Measurements from ENCODE around the gene ANKRD33. TPM values are rescaled to one million over a fixed set of nuclear protein-coding genes. Genes with fewer than 3 reads are reported as not detected.

ANKRD33 gene
- total RNA-seq, 4 donors from 2014 or later = 0.70 TPM; not detected in 3

DNA sequence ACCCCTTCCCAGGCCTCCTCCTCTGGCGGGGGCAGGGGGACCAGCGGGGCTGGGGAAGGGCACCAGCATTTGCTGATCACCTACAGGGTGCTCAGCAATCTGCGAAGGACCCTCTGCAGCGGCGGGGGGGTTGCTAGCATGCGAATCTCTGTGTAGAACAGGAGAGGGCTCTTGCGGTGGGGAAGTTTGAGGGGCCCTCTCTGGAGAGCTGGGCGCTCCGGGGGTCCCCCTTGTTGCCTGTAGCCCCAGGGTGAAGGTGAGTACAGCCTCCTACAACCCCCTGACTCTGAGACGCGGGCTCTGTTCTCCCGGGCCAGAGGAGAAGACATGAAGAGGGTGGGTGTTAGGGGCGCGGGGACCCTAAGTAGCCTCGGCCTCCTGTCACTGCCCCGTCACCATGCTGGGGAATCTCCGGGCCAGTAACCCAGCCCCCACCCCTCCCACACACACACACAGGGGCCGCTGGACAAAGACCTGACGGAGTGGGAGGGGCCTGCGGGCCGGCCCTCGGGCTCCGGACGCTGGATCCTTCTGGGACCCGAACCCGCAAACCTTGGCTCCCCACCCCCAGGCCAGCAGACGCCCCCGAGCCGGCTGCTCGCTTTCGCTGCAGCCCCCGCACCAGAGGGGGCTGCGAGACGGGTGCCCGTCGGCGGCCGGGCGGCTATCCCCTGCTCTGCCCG lies 40.1 kb upstream of the ANKRD33 start:
- intact Hi-C loops (cut with DNase I) = no loop called here
- peak overlapping the region; percentile 42 to 82 (median 74) for H3K27ac ChIP-seq
- no peak for DNase-seq
- no peaks in the 10 kb centered on the region for H3K36me3 ChIP-seq
- H3K4me1 ChIP-seq = peaks cover 12 to 46% (median 28%) of the 10 kb centered on the region in 3 donors
- H3K27me3 ChIP-seq = peaks cover 0 to 84% (median 23%) of the 10 kb centered on the region in 4 donors
- WGBS, 2 donors = no CpG with 5 or more reads among the region's 40 CpGs
- peak overlapping the region; percentile 16 to 67 (median 51) for H3K4me3 ChIP-seq
- no peaks in the 10 kb centered on the region for H3K9me3 ChIP-seq
- TF ChIP-seq CTCF (IDR thresholded peaks at IDR 0.05) (no peak), POLR2A (IDR thresholded peaks at IDR 0.05) (no peak)

DNA sequence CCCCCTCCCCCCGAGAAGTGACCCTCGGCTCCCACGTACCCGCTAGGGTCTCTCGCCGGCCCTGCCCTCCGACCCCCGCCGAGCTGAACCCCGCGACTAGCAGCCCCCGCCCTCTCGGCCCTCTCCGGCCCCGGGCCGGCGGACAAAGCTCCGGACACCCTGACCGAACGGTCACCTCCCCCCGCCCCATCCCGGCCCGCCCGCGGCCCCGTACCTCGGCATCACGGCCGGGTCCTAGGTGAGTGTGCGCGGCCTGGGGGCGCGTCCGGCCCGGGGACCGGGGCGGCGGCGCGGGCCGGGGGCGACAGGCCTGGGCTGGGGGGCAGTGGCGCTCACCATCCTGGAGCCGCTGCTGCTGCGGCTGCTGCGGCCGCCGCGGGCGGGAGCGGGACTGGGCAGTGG lies 39.6 kb upstream of the ANKRD33 start, which contains the start of gene FIGNL2:
Gene FIGNL2, minus strand, starts transcription at position 393 of the 402 bp plus-strand sequence. CDS start 26,305 bp downstream, outside the sequence.
- no CpG with 5 or more reads among the region's 51 CpGs for WGBS, 2 donors
- Histone ChIP-seq H3K27ac (peak within 1 kb of the TSS; percentile 24 to 82 (median 74)), H3K4me3 (peak within 1 kb of the TSS; percentile 16 to 67 (median 51)), H3K36me3 (no peaks in the 10 kb centered on the region), H3K4me1 (peaks cover 12 to 46% (median 28%) of the 10 kb centered on the region in 3 donors), H3K27me3 (peaks cover 0 to 84% (median 23%) of the 10 kb centered on the region in 4 donors), H3K9me3 (no peaks in the 10 kb centered on the region)
- TF ChIP-seq POLR2A (IDR thresholded peaks at IDR 0.05) (no peak), CTCF (IDR thresholded peaks at IDR 0.05) (no peak)
- intact Hi-C loops (cut with DNase I) = no loop called here
- DNase-seq = no peak

DNA sequence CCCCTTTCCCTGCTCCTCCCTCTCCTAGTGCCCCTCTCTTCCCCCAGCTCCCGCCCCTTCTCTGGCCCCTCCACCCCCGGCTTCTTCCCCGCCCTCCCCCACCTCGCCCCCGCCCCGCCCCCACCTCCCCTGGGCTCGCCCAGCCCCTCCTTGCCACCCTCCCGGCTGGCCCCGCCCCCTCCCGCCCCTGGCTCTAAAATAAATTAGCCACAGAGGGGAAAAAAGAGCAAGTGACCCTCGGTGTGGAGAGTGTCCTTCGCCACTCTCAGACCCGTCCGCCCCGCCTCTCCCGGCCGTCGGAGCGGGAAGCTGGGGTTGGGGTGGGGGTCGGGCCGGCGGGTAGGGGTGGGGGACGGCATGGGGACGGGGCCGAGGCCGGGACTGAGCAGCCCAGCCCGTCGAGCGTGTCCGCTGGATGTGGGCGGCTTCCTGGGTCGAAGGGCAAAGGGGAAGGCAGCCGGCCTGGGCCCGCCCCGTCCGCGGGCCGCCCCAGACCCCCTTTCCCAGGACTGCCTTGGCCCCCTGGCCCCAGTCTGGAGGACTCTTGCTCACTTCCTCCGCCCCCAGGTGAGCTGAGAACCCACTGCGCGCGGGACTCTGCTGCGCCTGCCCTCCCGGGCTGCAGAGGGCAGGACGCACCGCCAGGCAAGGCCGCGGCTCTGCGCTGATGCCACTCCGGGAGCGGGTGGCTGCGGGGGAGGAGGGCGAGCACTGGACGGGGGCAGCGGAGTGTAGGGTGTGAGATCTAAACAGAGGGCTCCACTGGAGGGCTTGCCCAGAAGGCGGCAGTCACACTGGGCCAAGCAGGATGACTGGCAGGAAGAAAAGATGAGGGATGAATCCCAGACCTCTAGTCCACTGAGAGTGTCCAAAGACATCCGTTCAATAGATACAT lies 38.8 kb upstream of the ANKRD33 start:
- DNase-seq = no peak
- intact Hi-C loops (cut with DNase I) = no loop called here
- H3K27me3 ChIP-seq = peaks cover 0 to 78% (median 23%) of the 10 kb centered on the region in 4 donors
- H3K4me3 ChIP-seq = peak overlapping the region; percentile 16 to 67 (median 51)
- peak overlapping the region; percentile 24 to 82 (median 74) for H3K27ac ChIP-seq
- H3K36me3 ChIP-seq = no peaks in the 10 kb centered on the region
- H3K4me1 ChIP-seq = peaks cover 12 to 46% (median 28%) of the 10 kb centered on the region in 3 donors
- H3K9me3 ChIP-seq = no peaks in the 10 kb centered on the region
- WGBS, 2 donors = 38 to 58% methylated on average over 1 to 10 of the region's 57 CpGs
- no peak for TF ChIP-seq CTCF (IDR thresholded peaks at IDR 0.05)
- TF ChIP-seq POLR2A (IDR thresholded peaks at IDR 0.05) = no peak

DNA sequence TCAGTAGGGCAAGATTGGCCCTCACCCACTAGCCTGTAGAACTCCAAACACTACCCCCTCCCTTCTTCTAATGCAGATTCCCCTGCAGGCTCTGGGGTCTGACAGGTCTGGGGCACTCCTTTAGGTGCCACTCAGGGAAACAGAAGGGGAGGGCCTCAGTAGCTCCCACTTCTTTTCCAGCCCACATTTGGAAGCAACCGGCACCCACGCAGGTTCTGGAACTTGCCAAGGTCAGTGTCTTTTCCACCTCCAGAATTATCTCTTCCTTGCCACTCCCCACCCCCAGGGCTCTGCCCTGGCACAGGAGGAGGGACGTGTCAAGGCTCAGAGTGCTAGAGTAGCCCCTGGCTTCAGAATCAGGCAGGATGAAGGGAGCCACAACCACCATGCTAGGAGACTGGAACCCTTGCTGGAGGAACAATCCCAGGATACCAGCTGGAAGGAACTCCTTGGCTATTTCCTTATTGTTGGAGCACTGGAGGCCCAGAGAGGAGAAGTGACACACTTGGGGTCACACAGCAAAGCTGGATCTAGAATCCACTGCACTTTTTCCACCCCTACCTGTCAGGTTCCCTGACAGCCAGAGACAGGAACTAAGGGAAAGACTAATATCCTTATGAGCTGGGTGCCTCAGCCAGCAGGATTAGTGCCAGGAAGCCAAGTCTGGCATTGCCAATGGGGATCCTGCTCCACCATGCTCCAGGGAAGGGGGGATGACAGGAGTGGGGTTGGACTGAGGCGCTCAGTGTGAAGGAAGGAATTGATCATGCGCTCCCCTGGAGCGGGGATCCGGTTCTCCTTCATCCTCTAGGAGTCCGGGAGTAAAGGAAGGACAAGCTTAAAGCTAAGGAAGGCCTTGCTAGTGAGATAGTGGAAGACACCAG lies 37.6 kb upstream of the ANKRD33 start:
- intact Hi-C loops (cut with DNase I) = no loop called here
- Histone ChIP-seq H3K27me3 (peaks cover 0 to 71% (median 20%) of the 10 kb centered on the region in 4 donors), H3K4me1 (peaks cover 12 to 46% (median 28%) of the 10 kb centered on the region in 3 donors), H3K9me3 (no peaks in the 10 kb centered on the region), H3K27ac (peak overlapping the region in 2 of 4 donors; percentile 11 to 82), H3K36me3 (no peaks in the 10 kb centered on the region), H3K4me3 (no peak overlapping the region)
- no peak for DNase-seq
- 75% methylated on average over 7 of the region's 8 CpGs; no CpG with 5 or more reads in 1 of the 2 donors for WGBS, 2 donors
- no peak for TF ChIP-seq POLR2A (IDR thresholded peaks at IDR 0.05)
- TF ChIP-seq CTCF (IDR thresholded peaks at IDR 0.05) = no peak

Data from esophagus squamous epithelium (tissue), 5 donors.